ENCODE results near the gene PANK4. TPM values are rescaled to one million over a fixed set of nuclear protein-coding genes. Genes with fewer than 3 reads are reported as not detected.
A peak's percentile ranks its signal among the peaks of the same experiment; 100 is the strongest.

PANK4 gene
- total and polyA plus RNA-seq, 2 of the 8 experiments (the other 6 are each of a cell fraction or from before 2014, with no cell fraction given), result 20.1 to 29.7 TPM

GRCh38 chr1:2554621-2555387 is 28.4 kb upstream of the PANK4 start:
- Histone ChIP-seq H3K79me2 (ENCODE audit: control insufficient read depth in 1 of 2, insufficient read depth in 2 of 2, low read length in 2 of 2) (no peaks in the 10 kb centered on the region), H3K9ac (replicated peaks in 1 of 4; ENCODE audit: extremely low read depth in 1 of 4, low read depth in 3 of 4, low read length in 3 of 4) (no peak overlapping the region), H3K36me3 (ENCODE audit: control insufficient read depth in 2 of 4, insufficient read depth in 4 of 4, low read length in 3 of 4) (no peaks in the 10 kb centered on the region), H3K27ac (ENCODE audit: low read depth, low read length) (no peak overlapping the region), H3K79me1 (ENCODE audit: low read depth, low read length) (no peaks in the 10 kb centered on the region), H4K8ac (ENCODE audit: extremely low read depth, insufficient read depth, low read length) (0 out of 2 replicates have a peak overlapping the region, but pooled peaks have one; percentile 25), H3K4ac (replicated peaks; ENCODE audit: insufficient read length, low read depth, low read length) (no peak overlapping the region), H2BK120ac (replicated peaks; ENCODE audit: low read depth, low read length) (no peak overlapping the region), H3K23ac (ENCODE audit: insufficient read length) (no peak overlapping the region), H4K20me1 (replicated peaks in 1 of 2; ENCODE audit: control insufficient read depth in 1 of 2, insufficient read depth in 2 of 2, low read length in 2 of 2) (no peaks in the 10 kb centered on the region), H3K4me1 (replicated peaks in 1 of 4; ENCODE audit: control insufficient read depth in 3 of 4, insufficient read depth in 4 of 4, low read length in 3 of 4) (peaks cover 0 to 6% (median 0%) of the 10 kb centered on the region in 4 experiments; a peak in 2 of 7 replicates), H2BK15ac (ENCODE audit: low read length) (no peak overlapping the region; the same call in 1 of the 2 replicates), H4K91ac (replicated peaks; ENCODE audit: insufficient read length, low read length) (no peak overlapping the region), H3K4me3 (ENCODE audit: extremely low read depth in 1 of 4, insufficient read depth in 2 of 4, low read depth in 3 of 4, low read length in 4 of 4) (no peak overlapping the region), H2BK20ac (ENCODE audit: low read length) (no peak overlapping the region), H3K27me3 (replicated peaks in 1 of 4; ENCODE audit: control insufficient read depth in 3 of 4, extremely low read depth in 1 of 4, insufficient read depth in 3 of 4, low read length in 3 of 4) (no peaks in the 10 kb centered on the region), H3K9me3 (ENCODE audit: insufficient read depth in 2 of 2, low read depth in 1 of 2, low read length in 1 of 2) (no peaks in the 10 kb centered on the region; a peak in 1 of 4 replicates), H2BK12ac (ENCODE audit: low read depth, low read length) (no peak overlapping the region), H3K4me2 (ENCODE audit: insufficient read depth in 1 of 2, low read depth in 2 of 2, low read length in 2 of 2) (no peak overlapping the region), H2AFZ (ENCODE audit: low read length) (no peak overlapping the region), H3K23me2 (ENCODE audit: low read depth, low read length) (no peaks in the 10 kb centered on the region), H3K14ac (ENCODE audit: insufficient read length) (no peak overlapping the region), H3K56ac (replicated peaks; ENCODE audit: insufficient read length, low read depth, low read length) (no peak overlapping the region), H4K5ac (ENCODE audit: insufficient read length, low read depth, low read length) (no peak overlapping the region), H2AK5ac (ENCODE audit: low read depth, low read length) (no peak overlapping the region), H3K18ac (ENCODE audit: extremely low read depth, low read length) (no peak overlapping the region; the same call in 1 of the 2 replicates), H2BK5ac (ENCODE audit: low read depth, low read length) (no peak overlapping the region)
- CTCF ChIA-PET (ENCODE audit: partially characterized antibody), result interaction anchor here (1.4 kb wide), 1 partner anchor 862 kb away, joined by 3 read pairs; no protein-coding TSS in a partner anchor
- WGBS, 2 experiments (ENCODE audit: extremely low coverage in 1 of 2, insufficient coverage in 1 of 2, insufficient read length in 1 of 2, insufficient replicate concordance in 2 of 2, low coverage in 1 of 2, low lambda C conversion rate in 2 of 2, missing lambda C conversion rate in 1 of 2), result 83% methylated on average over 11 of the region's 19 CpGs; no CpG with 5 or more reads in 1 of the 2 experiments
- POLR2A ChIA-PET (ENCODE audit: partially characterized antibody), result no interaction called here
- FAIRE-seq (no peak), DNase-seq (ENCODE audit: low read depth in 1 of 2, low spot score in 2 of 2) (no peak)
- no peak for TF ChIP-seq CREB1 (IDR thresholded peaks at IDR 0.05)
- peak; percentile 70 to 77 for TF ChIP-seq RAD21 (IDR thresholded peaks at IDR 0.05 in 1 of 2, conservative IDR thresholded peaks at IDR 0.05 in 1 of 2; ENCODE audit: low read depth in 2 of 2, low read length in 2 of 2)
- TF ChIP-seq MAX (IDR thresholded peaks at IDR 0.05), result no peak
- 0 out of 2 replicates have a peak, but pooled peaks have one; percentile 34 for TF ChIP-seq GABPA (IDR thresholded peaks at IDR 0.05; ENCODE audit: borderline replicate concordance, insufficient read depth, low read length)
- TF ChIP-seq TAF1 (IDR thresholded peaks at IDR 0.05; ENCODE audit: low read depth, low read length), result no peak
- TF ChIP-seq, protein P1, sequence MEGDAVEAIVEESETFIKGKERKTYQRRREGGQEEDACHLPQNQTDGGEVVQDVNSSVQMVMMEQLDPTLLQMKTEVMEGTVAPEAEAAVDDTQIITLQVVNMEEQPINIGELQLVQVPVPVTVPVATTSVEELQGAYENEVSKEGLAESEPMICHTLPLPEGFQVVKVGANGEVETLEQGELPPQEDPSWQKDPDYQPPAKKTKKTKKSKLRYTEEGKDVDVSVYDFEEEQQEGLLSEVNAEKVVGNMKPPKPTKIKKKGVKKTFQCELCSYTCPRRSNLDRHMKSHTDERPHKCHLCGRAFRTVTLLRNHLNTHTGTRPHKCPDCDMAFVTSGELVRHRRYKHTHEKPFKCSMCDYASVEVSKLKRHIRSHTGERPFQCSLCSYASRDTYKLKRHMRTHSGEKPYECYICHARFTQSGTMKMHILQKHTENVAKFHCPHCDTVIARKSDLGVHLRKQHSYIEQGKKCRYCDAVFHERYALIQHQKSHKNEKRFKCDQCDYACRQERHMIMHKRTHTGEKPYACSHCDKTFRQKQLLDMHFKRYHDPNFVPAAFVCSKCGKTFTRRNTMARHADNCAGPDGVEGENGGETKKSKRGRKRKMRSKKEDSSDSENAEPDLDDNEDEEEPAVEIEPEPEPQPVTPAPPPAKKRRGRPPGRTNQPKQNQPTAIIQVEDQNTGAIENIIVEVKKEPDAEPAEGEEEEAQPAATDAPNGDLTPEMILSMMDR (IDR thresholded peaks at IDR 0.05; ENCODE audit: control extremely low read depth in 1 of 3, insufficient read depth in 1 of 3, low read depth in 1 of 3, low read length in 3 of 3), result peak in 2 of 3 experiments; percentile 58 to 80; a peak in 3 of 4 replicates

Measured in H1 (cell line).